Stimulated activated CD4-positive, alpha-beta T cell treated with anti-CD3 and anti-CD28 coated beads, Interleukin-15, amount 100 ng/mL, for 1 hour (primary cell): ENCODE measurements around the gene RNU1-3.
A peak's percentile ranks its signal among the peaks of the same experiment; 100 is the strongest.
"Not testable (repeated sequence)": the region's sequence is repeated elsewhere in the genome, so short reads cannot be mapped to it uniquely, and the experiment has no call there.

Experiments
- DNase-seq, 2 donors: peaks; one replicate each; pipeline ENCODE4 v3.0.0-alpha.2; 2020; ENCODE audit warnings: low read depth in 1 of 2, low spot score in 1 of 2

RNU1-3 gene

GRCh38 chr1:16666502-16667413 lies at the start of gene RNU1-3:
Gene RNU1-3, minus strand, starts transcription at chr1:16666948.
- DNase-seq, result not testable (repeated sequence)

- not testable (repeated sequence) for DNase-seq
These were observed 46.7 kb upstream of the RNU1-3 start for GRCh38 chr1:16713480-16713879.

- DNase-seq, result not testable (repeated sequence)
These were observed 46.2 kb upstream of the RNU1-3 start for GRCh38 chr1:16712984-16713383.

- DNase-seq, result not testable (repeated sequence)
These were observed 45.8 kb upstream of the RNU1-3 start for GRCh38 chr1:16712582-16712981.

GRCh38 chr1:16712131-16712530 lies 45.4 kb upstream of the RNU1-3 start:
- not testable (repeated sequence) for DNase-seq

GRCh38 chr1:16710618-16711017 lies 43.9 kb upstream of the RNU1-3 start:
- not testable (repeated sequence) for DNase-seq

GRCh38 chr1:16709659-16710087 lies 42.9 kb upstream of the RNU1-3 start:
- DNase-seq, result peak in 1 of 2 donors; percentile 20

- DNase-seq, result not testable (repeated sequence)
These were observed 42.0 kb upstream of the RNU1-3 start for GRCh38 chr1:16708704-16709103.

GRCh38 chr1:16707130-16708093 lies 40.7 kb upstream of the RNU1-3 start:
- not testable (repeated sequence) for DNase-seq

GRCh38 chr1:16706302-16706701 lies 39.6 kb upstream of the RNU1-3 start:
- not testable (repeated sequence) for DNase-seq

- DNase-seq, result not testable (repeated sequence)
These were observed 37.9 kb upstream of the RNU1-3 start for GRCh38 chr1:16704502-16705100.

GRCh38 chr1:16704076-16704475 lies 37.3 kb upstream of the RNU1-3 start:
- DNase-seq, result not testable (repeated sequence)

- not testable (repeated sequence) for DNase-seq
These were observed 36.9 kb upstream of the RNU1-3 start for GRCh38 chr1:16703602-16704001.

- not testable (repeated sequence) for DNase-seq
These were observed 36.4 kb upstream of the RNU1-3 start for GRCh38 chr1:16703141-16703540.

GRCh38 chr1:16702280-16702679 lies 35.5 kb upstream of the RNU1-3 start:
- DNase-seq, result not testable (repeated sequence)

GRCh38 chr1:16701189-16701588 lies 34.4 kb upstream of the RNU1-3 start:
- not testable (repeated sequence) for DNase-seq

- DNase-seq, result not testable (repeated sequence)
These were observed 33.6 kb upstream of the RNU1-3 start for GRCh38 chr1:16700138-16700895.

- DNase-seq, result not testable (repeated sequence)
These were observed 32.7 kb upstream of the RNU1-3 start for GRCh38 chr1:16699440-16699839.

GRCh38 chr1:16697152-16697551 lies 30.4 kb upstream of the RNU1-3 start:
- not testable (repeated sequence) for DNase-seq

GRCh38 chr1:16696507-16697150 lies 29.9 kb upstream of the RNU1-3 start:
- not testable (repeated sequence) for DNase-seq
